Measurements from ENCODE around the gene MTM1. TPM values are rescaled to one million over a fixed set of nuclear protein-coding genes. Genes with fewer than 3 reads are reported as not detected.

The MTM1 gene
- total RNA-seq, 1 donor from 2014 or later = 9.8 TPM

- Mint-ChIP-seq H3K4me1 (ENCODE audit: unreplicated experiment) (no peaks in the 10 kb centered on the region), H3K27me3 (no peaks in the 10 kb centered on the region), H3K4me3 (no peak overlapping the region), H3K36me3 (no peaks in the 10 kb centered on the region), H3K9me3 (peaks cover 10% of the 10 kb centered on the region), H3K27ac (no peak overlapping the region)
- no peak for DNase-seq (ENCODE audit: extremely low spot score, unreplicated experiment)
- TF ChIP-seq CTCF (conservative IDR thresholded peaks at IDR 0.05) = no peak
These were observed 38.8 kb upstream of the MTM1 start for GRCh38 chrX:150529587-150529986.

DNA sequence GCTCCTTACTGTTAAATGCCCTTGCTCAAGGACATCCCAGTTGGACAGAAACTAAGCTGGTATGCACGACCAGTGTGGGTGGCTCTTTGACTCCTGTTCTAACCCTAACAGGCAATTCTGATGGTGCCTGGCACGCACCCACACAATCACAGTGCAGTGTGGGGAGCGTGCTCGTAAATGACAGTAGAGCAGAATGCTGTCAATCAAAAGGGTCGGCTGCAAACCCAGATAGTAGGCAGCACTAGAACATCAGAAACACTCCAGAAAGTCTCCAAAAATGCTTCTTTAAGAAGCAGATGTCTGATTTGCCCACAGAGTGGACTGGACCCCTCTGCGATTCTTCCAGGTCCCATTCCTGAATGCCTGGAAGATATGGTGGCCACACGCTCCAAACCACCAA, 37.6 kb upstream of the MTM1 start:
- no peaks in the 10 kb centered on the region for H3K36me3 Mint-ChIP-seq
- TF ChIP-seq CTCF (conservative IDR thresholded peaks at IDR 0.05) = no peak
- DNase-seq (ENCODE audit: extremely low spot score, unreplicated experiment) = no peak
- H3K27ac Mint-ChIP-seq = no peak overlapping the region
- no peak overlapping the region for H3K4me3 Mint-ChIP-seq
- no peaks in the 10 kb centered on the region for H3K4me1 Mint-ChIP-seq (ENCODE audit: unreplicated experiment)
- H3K27me3 Mint-ChIP-seq = no peaks in the 10 kb centered on the region
- peaks cover 10% of the 10 kb centered on the region for H3K9me3 Mint-ChIP-seq

DNA sequence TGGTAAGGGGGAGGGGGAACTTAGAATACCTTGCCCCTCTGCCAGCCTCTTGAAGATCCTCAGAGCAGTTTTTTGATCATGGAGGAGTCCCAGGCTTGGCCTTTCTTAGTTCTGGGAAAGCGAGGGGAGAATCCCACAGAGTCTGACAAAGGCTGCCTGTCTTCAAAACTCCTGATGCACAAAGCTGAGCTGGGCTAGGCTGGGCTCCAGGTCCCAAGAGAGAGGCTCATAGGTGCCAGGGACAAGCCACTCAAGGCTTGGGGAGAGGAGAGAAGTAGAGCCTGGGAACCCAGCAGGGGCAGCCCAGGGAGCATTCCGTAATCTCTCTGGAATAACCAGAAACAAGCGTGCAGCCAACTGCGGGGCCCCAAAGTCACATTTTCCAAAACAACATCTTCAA, 37.0 kb upstream of the MTM1 start:
- H3K27ac Mint-ChIP-seq = no peak overlapping the region
- H3K9me3 Mint-ChIP-seq = peaks cover 16% of the 10 kb centered on the region
- DNase-seq (ENCODE audit: extremely low spot score, unreplicated experiment) = no peak
- H3K4me3 Mint-ChIP-seq = no peak overlapping the region
- no peak for TF ChIP-seq CTCF (conservative IDR thresholded peaks at IDR 0.05)
- H3K27me3 Mint-ChIP-seq = no peaks in the 10 kb centered on the region
- H3K36me3 Mint-ChIP-seq = no peaks in the 10 kb centered on the region
- no peaks in the 10 kb centered on the region for H3K4me1 Mint-ChIP-seq (ENCODE audit: unreplicated experiment)

DNA sequence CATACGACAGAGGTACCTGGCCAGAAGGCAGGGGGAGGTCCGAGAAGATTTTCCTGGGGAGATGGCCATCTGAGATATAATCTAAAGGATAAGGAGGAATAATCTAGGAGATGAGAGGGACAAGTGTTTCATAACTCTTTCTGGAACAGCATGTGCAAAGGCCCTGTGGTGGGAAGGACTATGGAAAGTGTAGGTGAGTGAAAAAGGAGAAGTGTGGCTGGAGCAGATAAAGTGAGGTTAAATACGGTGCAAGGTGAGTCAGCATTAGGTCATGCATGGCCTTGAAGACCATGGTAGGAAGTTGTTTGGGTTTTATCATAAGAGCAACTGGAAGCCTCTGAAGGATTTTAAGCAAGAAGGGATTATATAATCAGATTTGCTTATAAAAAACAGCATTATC, 34.6 kb upstream of the MTM1 start:
- no peaks in the 10 kb centered on the region for H3K36me3 Mint-ChIP-seq
- no peak for TF ChIP-seq CTCF (conservative IDR thresholded peaks at IDR 0.05)
- H3K27me3 Mint-ChIP-seq = no peaks in the 10 kb centered on the region
- no peak for DNase-seq (ENCODE audit: extremely low spot score, unreplicated experiment)
- no peak overlapping the region for H3K27ac Mint-ChIP-seq
- no peaks in the 10 kb centered on the region for H3K4me1 Mint-ChIP-seq (ENCODE audit: unreplicated experiment)
- peaks cover 16% of the 10 kb centered on the region for H3K9me3 Mint-ChIP-seq
- no peak overlapping the region for H3K4me3 Mint-ChIP-seq

GRCh38 chrX:150536455-150537116, 31.8 kb upstream of the MTM1 start:
- H3K27ac Mint-ChIP-seq = no peak overlapping the region
- TF ChIP-seq CTCF (conservative IDR thresholded peaks at IDR 0.05) = no peak
- no peak overlapping the region for H3K4me3 Mint-ChIP-seq
- peaks cover 16% of the 10 kb centered on the region for H3K9me3 Mint-ChIP-seq
- H3K4me1 Mint-ChIP-seq (ENCODE audit: unreplicated experiment) = no peaks in the 10 kb centered on the region
- H3K36me3 Mint-ChIP-seq = no peaks in the 10 kb centered on the region
- H3K27me3 Mint-ChIP-seq = no peaks in the 10 kb centered on the region
- DNase-seq (ENCODE audit: extremely low spot score, unreplicated experiment) = no peak

- Mint-ChIP-seq H3K36me3 (no peaks in the 10 kb centered on the region), H3K27ac (no peak overlapping the region), H3K27me3 (no peaks in the 10 kb centered on the region), H3K4me1 (ENCODE audit: unreplicated experiment) (no peaks in the 10 kb centered on the region), H3K9me3 (peaks cover 16% of the 10 kb centered on the region), H3K4me3 (no peak overlapping the region)
- no peak for DNase-seq (ENCODE audit: extremely low spot score, unreplicated experiment)
- TF ChIP-seq CTCF (conservative IDR thresholded peaks at IDR 0.05) = no peak
These were observed 30.6 kb upstream of the MTM1 start for GRCh38 chrX:150537851-150538250.
